Loucy (cell line): Measurements from ENCODE around the gene LETM1.

Experiments
- H2AFZ ChIP-seq: fragments of 200-600 bp; sonication (generic); 2 replicates; pipeline ENCODE4 v1.6.0; 2016; ENCODE audit warnings: antibody characterized with exemption, mild to moderate bottlenecking, low read length, moderate library complexity
- H3F3A ChIP-seq: fragments of 200-600 bp; 2 replicates; pipeline ENCODE4 v1.6.0; 2016; ENCODE audit warnings: antibody characterized with exemption, low read depth, mild to moderate bottlenecking
- H3K27me3 ChIP-seq: fragments of 200-600 bp; sonication (generic); 2 replicates; pipeline ENCODE4 v1.6.1; 2014; ENCODE audit warnings: low read length, mild to moderate bottlenecking; ENCODE audit not compliant: insufficient read depth, poor library complexity, severe bottlenecking
- H3K36me3 ChIP-seq: fragments of 200-600 bp; sonication (generic); 2 replicates; pipeline ENCODE4 v1.6.1; 2016; ENCODE audit warnings: low read length; ENCODE audit not compliant: insufficient read depth
- H3K4me1 ChIP-seq: fragments of 200-600 bp; sonication (generic); 2 replicates; pipeline ENCODE4 v1.5.1; 2014; ENCODE audit warnings: low read length, mild to moderate bottlenecking; ENCODE audit not compliant: insufficient read depth, poor library complexity, severe bottlenecking
- H3K4me2 ChIP-seq: fragments of 200-600 bp; sonication (generic); 2 replicates; pipeline ENCODE4 v1.6.0; 2014; ENCODE audit warnings: antibody characterized with exemption, low read length, low read depth, mild to moderate bottlenecking; ENCODE audit not compliant: poor library complexity, severe bottlenecking
- H3K4me3 ChIP-seq: fragments of 200-600 bp; sonication (generic); 2 replicates; pipeline ENCODE4 v1.5.1; 2014; ENCODE audit warnings: low read length, mild to moderate bottlenecking, mixed read lengths; ENCODE audit not compliant: poor library complexity, severe bottlenecking
- H3K79me2 ChIP-seq: fragments of 200-600 bp; sonication (generic); 2 replicates; pipeline ENCODE4 v1.6.1; 2014; ENCODE audit warnings: low read length; ENCODE audit not compliant: insufficient read depth
- H3K9ac ChIP-seq: fragments of 200-600 bp; sonication (generic); 2 replicates; pipeline ENCODE4 v1.6.0; 2014; ENCODE audit warnings: mild to moderate bottlenecking, low read depth, low read length, moderate library complexity; ENCODE audit not compliant: poor library complexity, severe bottlenecking
- H3K9me2 ChIP-seq: fragments of 200-600 bp; sonication (generic); replicated peaks from 2 replicates; pipeline ENCODE4 v1.6.1; 2016; ENCODE audit warnings: low read depth, low read length, mixed read lengths
- H3K9me3 ChIP-seq: fragments of 200-600 bp; sonication (generic); 2 replicates; pipeline ENCODE4 v1.6.1; 2014; ENCODE audit warnings: mild to moderate bottlenecking, antibody characterized with exemption, low read length, low read depth; ENCODE audit not compliant: insufficient read depth
- H4K20me1 ChIP-seq: fragments of 200-600 bp; sonication (generic); 2 replicates; pipeline ENCODE4 v1.6.0; 2014; ENCODE audit warnings: antibody characterized with exemption, low read length, mild to moderate bottlenecking; ENCODE audit not compliant: insufficient read depth, poor library complexity, severe bottlenecking
- CTCF ChIP-seq: fragments of 200-600 bp; sonication (generic); conservative IDR thresholded peaks from 2 replicates; pipeline ENCODE4 v1.5.1; 2014; ENCODE audit warnings: mild to moderate bottlenecking, antibody characterized with exemption, low read length
- EZH2phosphoT487 ChIP-seq: fragments of 200-600 bp; IDR thresholded peaks from 2 replicates; pipeline ENCODE4 v1.6.1; 2018; ENCODE audit warnings: antibody characterized with exemption, mild to moderate bottlenecking, moderate library complexity, borderline replicate concordance

LETM1 gene

GRCh38 chr4:1789552-1789951 is 66.4 kb downstream of the LETM1 start:
- Histone ChIP-seq H3K4me3 (no peak overlapping the region), H3K9me2 (no peaks in the 10 kb centered on the region), H3K9me3 (no peaks in the 10 kb centered on the region), H3K4me2 (no peak overlapping the region), H3K9ac (no peak overlapping the region), H3K79me2 (no peaks in the 10 kb centered on the region), H3F3A (no peaks in the 10 kb centered on the region), H3K4me1 (no peaks in the 10 kb centered on the region), H4K20me1 (no peaks in the 10 kb centered on the region), H3K27me3 (no peaks in the 10 kb centered on the region), H3K36me3 (no peaks in the 10 kb centered on the region), H2AFZ (no peak overlapping the region)
- TF ChIP-seq EZH2phosphoT487 = no peak
- TF ChIP-seq CTCF = no peak

- Histone ChIP-seq H3K36me3 (no peaks in the 10 kb centered on the region), H3K4me2 (no peak overlapping the region), H3K4me1 (no peaks in the 10 kb centered on the region), H3K27me3 (no peaks in the 10 kb centered on the region), H2AFZ (no peak overlapping the region), H3K79me2 (no peaks in the 10 kb centered on the region), H3K4me3 (no peak overlapping the region), H4K20me1 (no peaks in the 10 kb centered on the region), H3K9me2 (no peaks in the 10 kb centered on the region), H3K9me3 (no peaks in the 10 kb centered on the region), H3F3A (no peaks in the 10 kb centered on the region), H3K9ac (no peak overlapping the region)
- TF ChIP-seq EZH2phosphoT487 (no peak), CTCF (no peak)
These were observed 67.5 kb downstream of the LETM1 start for GRCh38 chr4:1788254-1788973.

- no peak overlapping the region for H3K9ac ChIP-seq
- no peak overlapping the region for H3K4me3 ChIP-seq
- H3K27me3 ChIP-seq = no peaks in the 10 kb centered on the region
- no peaks in the 10 kb centered on the region for H3K36me3 ChIP-seq
- no peaks in the 10 kb centered on the region for H3K4me1 ChIP-seq
- no peaks in the 10 kb centered on the region for H4K20me1 ChIP-seq
- no peak overlapping the region for H2AFZ ChIP-seq
- H3K4me2 ChIP-seq = no peak overlapping the region
- H3F3A ChIP-seq = no peaks in the 10 kb centered on the region
- H3K9me2 ChIP-seq = no peaks in the 10 kb centered on the region
- TF ChIP-seq EZH2phosphoT487 (no peak), CTCF (no peak)
- H3K9me3 ChIP-seq = no peaks in the 10 kb centered on the region
- H3K79me2 ChIP-seq = no peaks in the 10 kb centered on the region
These were observed 68.4 kb downstream of the LETM1 start for GRCh38 chr4:1787411-1788077.
